Keratinocyte (primary cell): ENCODE measurements around the gene SYNDIG1.

Experiments used
- CTCF ChIP-seq, 3 experiments: IDR thresholded peaks in 1 of 3; conservative IDR thresholded peaks in 1 of 3; optimal IDR thresholded peaks in 1 of 3; 2 replicates in 2 of 3; 3 replicates in 1 of 3; pipeline versions ENCODE3 to v1.5.1; 2011; ENCODE audit warnings: low read length in 3 of 3, mild to moderate bottlenecking in 3 of 3, moderate library complexity in 2 of 3, control low read depth in 1 of 3, inconsistent platforms in 1 of 3; ENCODE audit not compliant: insufficient read depth in 2 of 3; ENCODE audit errors: extremely low read depth in 1 of 3
- EZH2 ChIP-seq: IDR thresholded peaks from one replicate; pipeline ENCODE4 v1.6.1; 2012; ENCODE audit warnings: inconsistent platforms, mild to moderate bottlenecking, low read length, moderate library complexity

DNA sequence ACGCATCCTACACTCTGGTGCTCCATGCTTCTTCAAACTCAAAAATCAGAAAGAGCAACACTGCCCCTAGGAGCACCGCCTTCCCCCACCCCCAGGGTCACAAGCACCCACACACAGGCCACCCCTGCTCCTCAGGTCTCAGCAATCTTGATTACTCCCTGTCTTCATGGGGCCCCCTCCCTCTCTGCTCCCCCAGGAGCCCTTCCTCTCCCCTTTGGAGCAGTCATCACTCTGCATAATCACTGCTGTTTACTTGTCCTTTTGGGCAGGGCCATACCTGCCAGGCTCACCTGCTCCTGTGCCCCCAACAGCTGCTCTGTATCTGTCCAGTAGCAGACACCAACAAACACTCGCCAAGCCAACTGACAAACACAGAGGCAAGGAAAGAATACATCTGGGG is 7.6 kb upstream of the SYNDIG1 start:
- TF ChIP-seq CTCF (optimal IDR thresholded peaks at IDR 0.05 in 1 of 3, IDR thresholded peaks at IDR 0.05 in 1 of 3, conservative IDR thresholded peaks at IDR 0.05 in 1 of 3; ENCODE audit: extremely low read depth in 1 of 3, insufficient read depth in 2 of 3, low read length in 3 of 3) (no peak), EZH2 (no peak)
